CD14-positive monocyte (primary cell): ENCODE results near the gene RNF128. TPM values are rescaled to one million over a fixed set of nuclear protein-coding genes. Genes with fewer than 3 reads are reported as not detected.

Experiments used
- DNase-seq, 3 donors: peaks; one replicate each; pipeline ENCODE4 v3.0.0-alpha.2; 2011 to 2022
- H2AFZ ChIP-seq: 2 replicates; pipeline ENCODE4 v1.6.0; 2012; ENCODE audit warnings: mild to moderate bottlenecking, low read depth, low read length, inconsistent platforms; ENCODE audit not compliant: insufficient read depth, poor library complexity, severe bottlenecking
- H3K27ac ChIP-seq, 2 donors: 1 replicate in 1 of 2; 2 replicates in 1 of 2; pipeline ENCODE4 v1.5.1; 2012 to 2013; ENCODE audit warnings: low read length in 2 of 2, control low read depth in 1 of 2, inconsistent platforms in 1 of 2, low read depth in 1 of 2, mild to moderate bottlenecking in 1 of 2
- H3K27me3 ChIP-seq, 2 donors: one replicate each; pipeline versions ENCODE4 v1.6.0 to v1.6.1; 2011 to 2013; ENCODE audit warnings: low read length in 2 of 2; ENCODE audit not compliant: control insufficient read depth in 2 of 2, insufficient read depth in 2 of 2
- H3K36me3 ChIP-seq, 2 donors: replicated peaks in 1 of 2; 1 replicate in 1 of 2; 2 replicates in 1 of 2; pipeline versions ENCODE4 v1.5.1 to v1.6.1; 2012 to 2013; ENCODE audit warnings: low read length in 2 of 2, control low read depth in 1 of 2, inconsistent platforms in 1 of 2, mild to moderate bottlenecking in 1 of 2; ENCODE audit not compliant: insufficient read depth in 2 of 2, control insufficient read depth in 1 of 2
- H3K4me1 ChIP-seq, 2 donors: 1 replicate in 1 of 2; 2 replicates in 1 of 2; pipeline versions ENCODE4 v1.5.1 to v1.6.1; 2012 to 2013; ENCODE audit warnings: low read length in 2 of 2, control low read depth in 1 of 2, inconsistent platforms in 1 of 2, mild to moderate bottlenecking in 1 of 2, moderate library complexity in 1 of 2; ENCODE audit not compliant: insufficient read depth in 2 of 2, control insufficient read depth in 1 of 2
- H3K4me2 ChIP-seq: replicated peaks from 2 replicates; pipeline ENCODE3; 2012; ENCODE audit warnings: low read length, moderate library complexity, mild to moderate bottlenecking; ENCODE audit not compliant: poor library complexity, severe bottlenecking; ENCODE audit errors: extremely low read depth
- H3K4me3 ChIP-seq, 3 experiments: fragments of 200-600 bp in 1 of 3; sonication (generic) in 1 of 3; replicated peaks in 1 of 3; 1 replicate in 2 of 3; 2 replicates in 1 of 3; pipeline ENCODE4 v1.5.1; 2011 to 2013; ENCODE audit warnings: low read length in 3 of 3, mild to moderate bottlenecking in 3 of 3, control low read depth in 2 of 3, low read depth in 2 of 3, inconsistent platforms in 1 of 3, moderate library complexity in 1 of 3
- H3K79me2 ChIP-seq: 2 replicates; pipeline ENCODE4 v1.6.0; 2012; ENCODE audit warnings: mild to moderate bottlenecking, control low read depth, inconsistent platforms, low read length, moderate library complexity; ENCODE audit not compliant: insufficient read depth
- H3K9ac ChIP-seq: 2 replicates; pipeline ENCODE4 v1.6.0; 2017; ENCODE audit warnings: low read length, mild to moderate bottlenecking; ENCODE audit not compliant: insufficient read depth, poor library complexity, severe bottlenecking
- H3K9me3 ChIP-seq, 2 donors: replicated peaks in 1 of 2; 1 replicate in 1 of 2; 2 replicates in 1 of 2; pipeline versions ENCODE4 v1.5.1 to v1.6.1; 2012 to 2013; ENCODE audit warnings: low read length in 2 of 2, control low read depth in 1 of 2; ENCODE audit not compliant: control insufficient read depth in 1 of 2, insufficient read depth in 1 of 2
- H4K20me1 ChIP-seq: 2 replicates; pipeline ENCODE4 v1.6.0; 2012; ENCODE audit warnings: mild to moderate bottlenecking, low read length, control low read depth, moderate library complexity; ENCODE audit not compliant: insufficient read depth
- H3K27ac Mint-ChIP-seq, 7 donors: one replicate each; pipeline ENCODE4 v1.8.0; 2020; ENCODE audit warnings: mild to moderate bottlenecking in 7 of 7, mixed read lengths in 7 of 7, moderate library complexity in 6 of 7, inconsistent platforms in 2 of 7
- H3K27me3 Mint-ChIP-seq, 3 donors: one replicate each; pipeline ENCODE4 v1.8.0; 2021 to 2022; ENCODE audit warnings: low read depth in 3 of 3, mild to moderate bottlenecking in 3 of 3, mixed read lengths in 3 of 3, moderate library complexity in 3 of 3, inconsistent platforms in 1 of 3
- H3K36me3 Mint-ChIP-seq, 2 donors: one replicate each; pipeline ENCODE4 v1.8.0; 2020; ENCODE audit warnings: mixed read lengths in 2 of 2, inconsistent platforms in 1 of 2, mild to moderate bottlenecking in 1 of 2
- H3K4me1 Mint-ChIP-seq: one replicate; pipeline ENCODE4 v1.8.0; 2020; ENCODE audit warnings: mild to moderate bottlenecking, mixed read lengths
- H3K4me3 Mint-ChIP-seq, 2 donors: one replicate each; pipeline ENCODE4 v1.8.0; 2020; ENCODE audit warnings: mild to moderate bottlenecking in 2 of 2, mixed read lengths in 2 of 2, moderate library complexity in 1 of 2
- H3K9me3 Mint-ChIP-seq, 7 donors: one replicate each; pipeline ENCODE4 v1.8.0; 2020 to 2022; ENCODE audit warnings: mixed read lengths in 7 of 7, mild to moderate bottlenecking in 6 of 7, moderate library complexity in 6 of 7, inconsistent platforms in 2 of 7
- CTCF ChIP-seq: fragments of 200-600 bp; IDR thresholded peaks from one replicate; pipeline ENCODE4 v1.8.0; 2022; ENCODE audit warnings: antibody characterized with exemption, mild to moderate bottlenecking
- WGBS: methylation state at CpG from one replicate; pipeline ENCODE4 v1.1.5; 2013; ENCODE audit warnings: missing lambda C conversion rate; ENCODE audit not compliant: insufficient coverage; 5-methylcytosine and 5-hydroxymethylcytosine counted together
- intact Hi-C, 2 donors: fragments of 100-400 bp; cut with micrococcal nuclease; formaldehyde crosslinking; loops; one replicate each; pipeline versions ENCODE4 v1.15.0 to v1.15.1; 2023
- polyA plus RNA-seq, 3 donors: library from polyadenylated mRNA; depleted of rRNA in 1 of 3; unstranded in 2 of 3; stranded (reverse) in 1 of 3; fragments of 300-500 nt in 2 of 3; fragments of >200 nt in 1 of 3; fragmentation: Illumina TruSeq in 2 of 3; gene quantifications; 1 replicate in 2 of 3; 2 replicates in 1 of 3; pipeline ENCODE4 v1.2.3, GENCODE V29; 2012 to 2021

Gene RNF128
- polyA plus RNA-seq, 3 donors = not detected

DNA sequence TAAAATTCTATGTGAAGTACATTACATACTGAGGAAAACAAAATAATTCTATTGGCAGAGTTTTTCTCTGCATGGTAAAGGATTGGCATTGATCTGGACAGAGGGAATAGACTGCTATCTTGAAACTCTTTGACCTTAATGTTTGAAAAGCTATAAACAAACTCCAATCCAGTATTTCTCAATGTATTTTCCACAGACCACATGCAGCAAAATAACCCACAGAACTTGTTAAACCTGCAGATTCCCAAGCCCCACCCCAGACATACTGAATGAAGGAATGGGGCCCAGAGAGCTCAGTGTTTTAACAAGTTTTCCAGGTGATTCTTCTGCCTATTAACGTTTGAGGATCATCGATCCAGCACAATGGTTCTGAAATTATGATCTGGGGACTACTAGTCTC is 15.7 kb downstream of the RNF128 start:
- TF ChIP-seq CTCF = no peak
- Mint-ChIP-seq H3K36me3 (no peaks in the 10 kb centered on the region), H3K27ac (no peak overlapping the region)

DNA sequence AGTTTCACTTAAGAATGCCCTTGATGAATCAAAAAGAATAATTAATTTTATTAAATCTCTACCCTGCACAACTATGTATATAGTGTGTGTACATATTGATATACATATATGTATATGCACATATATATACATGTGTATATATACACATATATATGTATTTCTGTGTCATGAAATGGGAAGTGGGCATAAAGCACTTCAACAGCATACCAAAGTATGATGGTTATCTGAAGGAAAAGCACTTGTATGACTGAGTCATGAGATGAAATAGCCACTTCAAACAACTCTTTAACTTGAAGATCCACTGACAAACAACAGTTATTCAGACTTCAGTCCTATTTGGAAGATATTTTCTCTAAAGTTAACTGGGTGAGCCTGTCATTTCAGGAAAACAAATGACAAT is 16.3 kb downstream of the RNF128 start:
- Mint-ChIP-seq H3K36me3 (no peaks in the 10 kb centered on the region), H3K4me3 (no peak overlapping the region), H3K27ac (no peak overlapping the region), H3K4me1 (no peaks in the 10 kb centered on the region), H3K9me3 (peaks cover 0 to 3% (median 0%) of the 10 kb centered on the region in 7 donors), H3K27me3 (peaks cover 0 to 2% (median 1%) of the 10 kb centered on the region in 3 donors)
- Histone ChIP-seq H4K20me1 (no peaks in the 10 kb centered on the region), H3K9ac (no peak overlapping the region), H3K9me3 (no peaks in the 10 kb centered on the region), H3K79me2 (no peaks in the 10 kb centered on the region), H3K36me3 (no peaks in the 10 kb centered on the region), H3K4me1 (no peaks in the 10 kb centered on the region), H3K4me3 (no peak overlapping the region), H3K27ac (no peak overlapping the region), H3K27me3 (no peaks in the 10 kb centered on the region), H3K4me2 (no peak overlapping the region), H2AFZ (no peak overlapping the region)
- no peak for TF ChIP-seq CTCF
- intact Hi-C loops = no loop called here
- DNase-seq = no peak

More for the DNA sequence above, 15.7 kb downstream of the RNF128 start:
- H4K20me1 ChIP-seq = no peaks in the 10 kb centered on the region
- no peak overlapping the region for H2AFZ ChIP-seq
- Mint-ChIP-seq H3K27me3 (peaks cover 0 to 2% (median 1%) of the 10 kb centered on the region in 3 donors), H3K9me3 (peaks cover 0 to 3% (median 0%) of the 10 kb centered on the region in 7 donors), H3K4me3 (no peak overlapping the region), H3K4me1 (no peaks in the 10 kb centered on the region)
- DNase-seq = no peak
- H3K4me1 ChIP-seq = no peaks in the 10 kb centered on the region
- no peaks in the 10 kb centered on the region for H3K36me3 ChIP-seq
- no peak overlapping the region for H3K4me2 ChIP-seq
- intact Hi-C loops = no loop called here
- H3K27me3 ChIP-seq = no peaks in the 10 kb centered on the region
- no CpG with 5 or more reads among the region's 2 CpGs for WGBS
- no peak overlapping the region for H3K9ac ChIP-seq
- no peaks in the 10 kb centered on the region for H3K9me3 ChIP-seq
- H3K79me2 ChIP-seq = no peaks in the 10 kb centered on the region
- H3K27ac ChIP-seq = no peak overlapping the region
- H3K4me3 ChIP-seq = no peak overlapping the region
